ENCODE results near the gene FGGY.

GRCh38 chr1:59366346-59366745 is 69.5 kb downstream of the FGGY start:
- TF ChIP-seq POLR2A (IDR thresholded peaks at IDR 0.05) (no peak), CTCF (IDR thresholded peaks at IDR 0.05) (no peak)

All from body of pancreas (tissue), 4 donors.